NT2/D1 (cell line): ENCODE measurements around the gene OR1D5.

Experiments
- YY1 ChIP-seq: IDR thresholded peaks from 2 replicates; pipeline ENCODE4 v1.6.1; 2011; ENCODE audit not compliant: insufficient read length, insufficient read depth
- ZNF274 ChIP-seq: IDR thresholded peaks from 2 replicates; pipeline ENCODE4 v1.6.1; 2011; ENCODE audit warnings: mild to moderate bottlenecking, low read depth, low read length

GRCh38 chr17:3104322-3104721 is 40.9 kb upstream of the OR1D5 start, which contains the start of gene OR1D2:
- TF ChIP-seq ZNF274 (no peak), YY1 (no peak)
